ENCODE measurements around the gene MAB21L3.

Gene MAB21L3

DNA sequence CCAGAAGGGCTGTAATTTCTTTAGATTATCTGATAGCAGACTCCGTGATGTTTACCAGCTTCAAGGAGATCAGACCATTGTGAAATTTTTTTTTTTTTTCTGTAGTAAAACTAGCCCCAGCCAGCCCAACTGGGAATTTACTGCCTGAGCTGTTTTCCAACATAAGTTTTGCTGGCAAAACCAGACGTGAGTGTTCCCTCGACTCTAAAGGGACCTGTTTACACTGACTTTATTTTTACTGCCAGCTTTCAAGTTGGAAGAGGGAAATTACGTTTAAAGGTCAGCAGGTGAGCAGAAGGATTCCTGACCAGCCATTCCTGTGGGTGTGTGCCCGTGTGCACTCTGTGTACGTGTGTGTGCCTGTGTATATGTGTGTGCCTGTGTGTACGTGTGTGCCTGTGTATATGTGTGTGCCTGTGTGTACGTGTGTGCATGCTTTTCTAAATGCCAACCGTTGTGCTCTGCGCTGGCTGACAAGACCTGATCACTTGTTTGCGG lies 374 bp downstream of the MAB21L3 start:
- Histone ChIP-seq H3K27ac (ENCODE audit: low read depth, low read length) (no peak overlapping the region), H3K4me3 (ENCODE audit: low read length) (no peak overlapping the region), H3K9ac (ENCODE audit: low read depth, low read length) (no peak overlapping the region), H3K27me3 (ENCODE audit: insufficient read depth, low read length) (no peaks in the 10 kb centered on the region), H3K9me3 (ENCODE audit: insufficient read depth, low read depth, low read length) (no peaks in the 10 kb centered on the region), H3K36me3 (ENCODE audit: insufficient read depth, low read length) (no peaks in the 10 kb centered on the region), H3K4me1 (ENCODE audit: insufficient read depth, low read length) (peaks cover 8% of the 10 kb centered on the region; the same call in 1 of the 2 replicates)
- 88% methylated on average over 11 of the region's 11 CpGs for WGBS

DNA sequence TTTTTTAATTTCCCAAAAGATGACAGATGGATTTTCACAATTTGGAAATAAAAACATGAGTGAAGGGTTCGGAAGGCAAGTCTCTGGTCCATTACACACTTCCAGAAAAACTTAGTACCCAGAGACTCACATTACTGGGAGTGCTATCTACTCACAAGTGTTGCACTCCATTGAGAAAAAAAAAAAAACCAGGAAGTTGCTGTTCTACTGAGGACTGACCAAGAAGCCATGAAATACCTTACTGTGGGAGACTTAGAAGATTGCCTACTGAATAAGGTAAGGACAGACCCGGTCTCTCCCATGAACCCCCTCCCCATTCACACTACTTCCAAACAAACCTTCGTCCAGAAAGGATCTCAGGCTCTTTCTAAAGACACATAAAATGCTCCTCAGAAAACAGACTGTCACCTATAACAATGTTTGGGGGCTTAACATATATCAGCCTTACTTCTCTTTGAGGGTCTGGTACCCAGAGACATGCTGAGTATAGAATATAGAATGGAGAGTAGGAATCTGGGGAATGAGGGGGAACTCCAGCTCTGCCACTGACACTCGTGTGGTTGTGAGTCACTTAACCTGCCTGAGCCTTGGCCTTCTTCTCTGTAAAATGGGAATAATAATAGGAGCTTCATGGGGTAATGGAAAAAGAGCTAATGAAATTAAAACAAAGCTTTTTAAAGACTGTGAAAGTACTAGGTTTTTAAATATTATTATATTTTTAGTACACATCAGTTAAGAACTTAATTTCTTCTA lies 1.4 kb downstream of the MAB21L3 start:
- Histone ChIP-seq H3K4me1 (ENCODE audit: insufficient read depth, low read length) (peaks cover 8% of the 10 kb centered on the region; the same call in 1 of the 2 replicates), H3K9me3 (ENCODE audit: insufficient read depth, low read depth, low read length) (no peaks in the 10 kb centered on the region), H3K36me3 (ENCODE audit: insufficient read depth, low read length) (no peaks in the 10 kb centered on the region), H3K27ac (ENCODE audit: low read depth, low read length) (no peak overlapping the region), H3K27me3 (ENCODE audit: insufficient read depth, low read length) (no peaks in the 10 kb centered on the region), H3K9ac (ENCODE audit: low read depth, low read length) (no peak overlapping the region), H3K4me3 (ENCODE audit: low read length) (no peak overlapping the region)
- WGBS = 88% methylated on average over 4 of the region's 4 CpGs

DNA sequence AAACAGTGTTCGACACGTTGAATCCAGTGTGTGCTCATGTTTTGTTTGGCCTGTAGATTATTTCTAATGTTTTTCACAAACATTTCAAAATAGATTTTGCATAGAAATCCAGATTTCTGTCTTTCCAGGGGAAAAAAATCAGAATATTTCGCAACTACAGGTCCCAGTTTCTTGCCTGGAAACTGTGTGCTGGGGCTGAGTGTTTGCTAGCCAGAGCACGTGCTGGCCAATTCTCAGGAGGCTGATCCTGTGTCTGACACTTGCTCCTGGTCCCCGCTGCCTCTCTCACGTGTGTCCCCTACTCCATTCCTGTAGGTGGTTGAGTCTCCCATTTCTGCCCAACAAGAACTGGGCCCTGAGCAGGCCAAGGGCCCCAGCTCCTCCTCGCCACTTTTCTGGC lies 2.4 kb downstream of the MAB21L3 start:
- Histone ChIP-seq H3K27me3 (ENCODE audit: insufficient read depth, low read length) (no peaks in the 10 kb centered on the region), H3K9me3 (ENCODE audit: insufficient read depth, low read depth, low read length) (no peaks in the 10 kb centered on the region), H3K4me1 (ENCODE audit: insufficient read depth, low read length) (peaks cover 8% of the 10 kb centered on the region; the same call in 1 of the 2 replicates), H3K4me3 (ENCODE audit: low read length) (no peak overlapping the region), H3K27ac (ENCODE audit: low read depth, low read length) (no peak overlapping the region), H3K9ac (ENCODE audit: low read depth, low read length) (no peak overlapping the region), H3K36me3 (ENCODE audit: insufficient read depth, low read length) (no peaks in the 10 kb centered on the region)
- WGBS = 90% methylated on average over 5 of the region's 7 CpGs

DNA sequence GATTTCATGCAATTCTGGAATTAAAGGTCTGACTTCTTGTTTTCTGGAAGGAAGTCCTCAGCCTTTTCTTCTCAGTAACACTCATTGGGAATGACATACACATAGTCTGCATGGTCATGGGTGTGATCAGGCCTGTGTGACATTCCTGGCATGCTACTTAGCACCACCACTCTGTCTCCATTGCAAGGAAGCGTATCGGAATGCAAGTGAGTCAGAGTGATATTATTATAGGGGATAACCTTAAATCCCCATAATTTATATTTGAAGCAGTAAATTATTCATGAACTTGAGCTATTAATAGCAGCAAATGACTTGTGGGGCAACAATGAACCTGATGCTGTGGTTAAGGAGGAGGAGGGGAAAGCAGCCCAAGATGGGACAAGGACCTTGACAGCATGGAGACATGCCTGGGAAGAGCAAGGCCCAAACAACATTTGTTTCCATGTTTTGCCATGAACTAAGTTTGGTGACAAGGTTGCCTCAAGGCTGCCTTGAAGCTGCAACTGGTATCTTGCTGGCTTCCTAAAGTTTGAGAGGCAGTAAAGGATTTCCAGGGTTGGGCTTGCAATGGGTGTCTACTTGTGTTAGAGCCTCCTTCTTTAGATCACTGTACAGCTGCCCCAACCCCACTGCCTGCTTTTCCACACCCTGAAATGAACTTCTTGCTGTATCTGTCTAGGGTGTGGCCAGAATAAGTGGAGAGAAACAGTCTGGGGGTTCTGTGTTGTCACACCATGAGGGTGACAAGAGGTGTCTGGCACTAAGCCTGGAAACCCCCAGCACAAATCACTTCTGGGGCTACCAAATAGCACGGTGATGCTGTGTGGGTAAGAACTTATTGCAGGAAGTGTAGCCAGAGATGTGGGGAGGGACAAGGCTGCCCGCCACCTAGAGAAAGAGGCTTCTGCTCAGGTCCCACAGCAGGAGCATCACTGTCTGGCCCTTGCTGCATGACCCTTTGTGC lies 4.6 kb downstream of the MAB21L3 start:
- Histone ChIP-seq H3K27ac (ENCODE audit: low read depth, low read length) (no peak overlapping the region), H3K4me1 (ENCODE audit: insufficient read depth, low read length) (peaks cover 4% of the 10 kb centered on the region; the same call in 1 of the 2 replicates), H3K36me3 (ENCODE audit: insufficient read depth, low read length) (no peaks in the 10 kb centered on the region), H3K9ac (ENCODE audit: low read depth, low read length) (no peak overlapping the region), H3K27me3 (ENCODE audit: insufficient read depth, low read length) (no peaks in the 10 kb centered on the region), H3K4me3 (ENCODE audit: low read length) (no peak overlapping the region), H3K9me3 (ENCODE audit: insufficient read depth, low read depth, low read length) (no peaks in the 10 kb centered on the region)
- WGBS = 95% methylated on average over 2 of the region's 4 CpGs

DNA sequence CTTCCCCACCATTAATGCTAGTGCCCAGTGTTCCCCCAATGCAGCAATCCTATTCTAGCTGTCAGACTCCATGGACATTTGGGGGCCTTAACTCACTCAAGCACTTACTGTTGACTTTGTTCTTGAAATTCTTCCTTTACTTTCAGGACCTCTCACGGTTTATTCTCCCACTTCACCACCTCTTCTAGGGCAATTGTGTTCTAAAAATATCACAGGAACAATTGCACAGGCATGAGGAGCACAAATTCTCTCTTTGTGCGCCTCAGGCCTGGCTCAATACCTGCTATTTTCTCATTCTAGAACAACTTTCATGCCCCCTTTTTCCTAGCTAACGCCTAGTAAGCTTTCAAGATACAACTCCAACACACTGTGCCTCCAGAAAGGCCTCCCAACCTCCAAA lies 7.3 kb downstream of the MAB21L3 start:
- WGBS = 89% methylated on average over 3 of the region's 3 CpGs
- no peak overlapping the region for H3K27ac ChIP-seq (ENCODE audit: low read depth, low read length)
- no peaks in the 10 kb centered on the region for H3K4me1 ChIP-seq (ENCODE audit: insufficient read depth, low read length)
- no peaks in the 10 kb centered on the region for H3K9me3 ChIP-seq (ENCODE audit: insufficient read depth, low read depth, low read length)
- H3K36me3 ChIP-seq (ENCODE audit: insufficient read depth, low read length) = no peaks in the 10 kb centered on the region
- no peak overlapping the region for H3K4me3 ChIP-seq (ENCODE audit: low read length)
- no peaks in the 10 kb centered on the region for H3K27me3 ChIP-seq (ENCODE audit: insufficient read depth, low read length)
- no peak overlapping the region for H3K9ac ChIP-seq (ENCODE audit: low read depth, low read length)

DNA sequence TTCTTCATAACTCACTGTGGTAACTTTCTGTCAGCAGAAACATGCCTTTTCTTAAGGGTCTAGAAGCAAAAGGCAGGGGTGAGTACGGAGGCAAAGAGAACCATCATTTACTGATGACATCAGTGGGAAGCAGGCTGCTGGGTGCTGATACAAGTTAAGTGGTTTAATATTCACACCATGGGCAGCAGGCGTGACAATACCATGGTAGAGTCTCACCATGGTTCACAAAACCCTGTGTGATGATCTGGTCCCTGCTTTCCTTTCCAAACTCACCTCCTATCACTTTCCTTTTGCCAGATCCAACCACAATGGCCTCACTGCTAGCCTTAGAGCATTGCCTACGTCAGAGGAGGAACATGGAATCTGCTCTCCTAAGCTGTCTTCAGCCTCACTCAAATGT lies 8.7 kb downstream of the MAB21L3 start:
- H3K9me3 ChIP-seq (ENCODE audit: insufficient read depth, low read depth, low read length) = no peaks in the 10 kb centered on the region
- no peaks in the 10 kb centered on the region for H3K36me3 ChIP-seq (ENCODE audit: insufficient read depth, low read length)
- no peak overlapping the region for H3K27ac ChIP-seq (ENCODE audit: low read depth, low read length)
- H3K9ac ChIP-seq (ENCODE audit: low read depth, low read length) = no peak overlapping the region
- WGBS = 90% methylated on average over 3 of the region's 3 CpGs
- no peaks in the 10 kb centered on the region for H3K27me3 ChIP-seq (ENCODE audit: insufficient read depth, low read length)
- H3K4me3 ChIP-seq (ENCODE audit: low read length) = no peak overlapping the region
- H3K4me1 ChIP-seq (ENCODE audit: insufficient read depth, low read length) = no peaks in the 10 kb centered on the region

DNA sequence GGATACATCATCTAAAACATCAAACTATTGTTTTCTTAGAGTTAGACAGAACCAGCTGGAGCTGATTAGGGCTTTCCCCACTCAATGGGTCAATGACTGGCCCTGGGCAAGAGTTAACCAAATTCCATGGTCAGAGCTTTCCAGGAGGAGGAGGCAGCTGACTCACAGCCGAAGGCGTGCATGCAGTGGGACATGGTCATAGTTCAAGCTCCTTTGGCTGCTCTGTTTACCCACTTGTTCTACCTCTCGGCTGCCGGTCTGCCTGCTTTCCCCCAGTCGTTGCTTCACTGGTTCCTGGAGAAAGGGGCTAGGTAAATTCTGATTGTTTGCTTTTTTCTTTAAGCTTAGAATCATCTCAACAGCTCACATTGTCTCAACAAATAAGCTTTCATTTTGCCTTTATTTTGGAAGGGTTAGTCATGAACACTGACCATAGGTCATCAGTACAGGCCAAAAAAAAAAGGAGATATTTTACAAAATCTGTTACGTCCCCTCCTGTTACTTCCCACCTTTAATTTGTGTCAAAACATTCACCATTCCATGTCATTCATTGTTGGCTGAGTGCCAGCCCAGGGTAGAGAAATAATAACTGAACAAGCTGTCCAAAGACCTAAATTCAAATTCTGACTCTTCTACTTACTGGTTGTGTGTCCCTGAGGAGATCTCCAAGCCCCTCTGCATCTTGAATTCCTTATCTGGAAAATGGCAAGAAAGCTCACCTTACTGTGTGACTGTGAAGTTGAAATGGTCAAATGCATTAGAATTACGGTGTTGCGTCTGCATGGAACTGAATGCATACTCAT lies 12.0 kb downstream of the MAB21L3 start:
- no peak overlapping the region for H3K4me3 ChIP-seq (ENCODE audit: low read length)
- WGBS = 82% methylated on average over 8 of the region's 8 CpGs
- H3K27ac ChIP-seq (ENCODE audit: low read depth, low read length) = no peak overlapping the region

DNA sequence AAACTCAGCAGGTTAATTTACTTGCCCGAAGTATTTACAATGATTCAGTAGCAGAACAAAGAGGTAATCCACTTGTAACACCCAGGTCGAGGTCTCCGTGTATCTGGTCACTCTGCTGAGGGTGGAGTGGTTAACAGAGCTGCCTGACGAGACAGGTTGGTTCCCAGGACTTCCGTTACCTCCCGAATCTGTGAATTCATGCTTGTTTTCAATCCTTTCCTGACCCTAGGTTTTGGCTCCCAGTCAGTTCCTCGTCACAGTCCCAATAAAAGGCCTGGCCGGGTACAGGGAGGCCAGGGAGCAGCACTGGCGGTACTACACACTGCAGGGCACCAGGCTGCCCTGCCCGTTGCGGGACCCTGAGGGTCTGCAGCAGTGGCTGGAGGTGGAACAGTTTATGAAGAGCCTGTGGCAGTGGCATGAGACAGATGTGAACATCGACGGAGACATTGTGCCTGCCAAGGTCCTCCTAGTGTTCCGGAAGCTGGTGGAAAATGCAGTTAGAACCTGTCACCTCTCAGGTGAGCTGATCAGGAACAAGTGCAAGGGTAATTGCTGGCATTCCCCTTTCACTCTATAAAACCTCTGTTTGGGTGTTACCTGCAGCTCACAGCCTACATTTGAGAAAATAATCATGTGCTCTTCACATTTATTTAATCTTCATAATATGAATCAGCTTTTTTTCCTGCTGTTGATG lies 12.8 kb downstream of the MAB21L3 start:
- Histone ChIP-seq H3K4me1 (ENCODE audit: insufficient read depth, low read length) (no peaks in the 10 kb centered on the region), H3K27ac (ENCODE audit: low read depth, low read length) (no peak overlapping the region), H3K9ac (ENCODE audit: low read depth, low read length) (no peak overlapping the region), H3K27me3 (ENCODE audit: insufficient read depth, low read length) (no peaks in the 10 kb centered on the region), H3K36me3 (ENCODE audit: insufficient read depth, low read length) (no peaks in the 10 kb centered on the region), H3K4me3 (ENCODE audit: low read length) (no peak overlapping the region), H3K9me3 (ENCODE audit: insufficient read depth, low read depth, low read length) (no peaks in the 10 kb centered on the region)
- 95% methylated on average over 14 of the region's 14 CpGs for WGBS

More for the DNA sequence above, 12.0 kb downstream of the MAB21L3 start:
- Histone ChIP-seq H3K27me3 (ENCODE audit: insufficient read depth, low read length) (no peaks in the 10 kb centered on the region), H3K4me1 (ENCODE audit: insufficient read depth, low read length) (no peaks in the 10 kb centered on the region), H3K9ac (ENCODE audit: low read depth, low read length) (no peak overlapping the region), H3K36me3 (ENCODE audit: insufficient read depth, low read length) (no peaks in the 10 kb centered on the region), H3K9me3 (ENCODE audit: insufficient read depth, low read depth, low read length) (no peaks in the 10 kb centered on the region)

DNA sequence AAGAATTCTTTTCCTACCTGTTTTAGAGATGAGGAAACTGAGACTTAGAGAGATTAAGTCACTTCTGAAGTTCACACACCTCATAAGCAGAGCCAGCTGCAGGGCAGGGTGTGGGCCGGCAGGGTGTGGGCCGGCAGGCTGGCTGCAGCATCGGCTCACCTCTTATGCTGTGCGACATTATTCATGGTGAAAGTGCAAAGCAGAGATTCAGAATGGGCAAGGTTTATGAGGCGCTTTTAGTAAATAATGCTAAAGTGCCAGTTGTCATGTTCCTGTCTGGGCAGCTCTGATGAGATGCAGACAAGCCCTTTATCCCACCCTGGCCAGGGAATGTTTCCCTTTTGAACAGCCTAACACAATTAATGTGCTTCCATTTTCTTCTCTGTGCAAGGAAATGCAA lies 14.6 kb downstream of the MAB21L3 start:
- Histone ChIP-seq H3K4me3 (ENCODE audit: low read length) (no peak overlapping the region), H3K9ac (ENCODE audit: low read depth, low read length) (no peak overlapping the region), H3K4me1 (ENCODE audit: insufficient read depth, low read length) (no peaks in the 10 kb centered on the region), H3K9me3 (ENCODE audit: insufficient read depth, low read depth, low read length) (no peaks in the 10 kb centered on the region), H3K27me3 (ENCODE audit: insufficient read depth, low read length) (no peaks in the 10 kb centered on the region), H3K27ac (ENCODE audit: low read depth, low read length) (no peak overlapping the region), H3K36me3 (ENCODE audit: insufficient read depth, low read length) (no peaks in the 10 kb centered on the region)
- 93% methylated on average over 5 of the region's 5 CpGs for WGBS

DNA sequence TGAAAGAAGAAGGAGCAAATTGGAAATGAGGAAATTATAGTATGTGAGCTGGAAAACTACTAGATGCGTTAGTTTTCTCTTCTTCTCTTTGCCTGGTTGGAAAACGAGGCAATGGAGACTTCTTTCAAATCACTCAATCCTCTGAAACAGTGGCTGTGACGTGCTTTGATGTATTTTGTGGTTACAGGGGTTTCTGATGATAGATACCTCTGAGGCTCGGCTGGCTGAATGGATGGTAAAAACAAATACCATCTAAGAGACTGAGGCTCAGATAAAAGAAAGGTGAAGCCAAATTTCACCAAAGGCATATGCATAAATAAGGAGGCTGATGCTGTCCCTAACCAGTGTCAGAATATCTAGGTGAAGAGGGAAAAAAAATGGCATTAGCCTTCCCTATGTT lies 15.1 kb downstream of the MAB21L3 start:
- no peak overlapping the region for H3K4me3 ChIP-seq (ENCODE audit: low read length)
- H3K9me3 ChIP-seq (ENCODE audit: insufficient read depth, low read depth, low read length) = no peaks in the 10 kb centered on the region
- no peak overlapping the region for H3K9ac ChIP-seq (ENCODE audit: low read depth, low read length)
- H3K27ac ChIP-seq (ENCODE audit: low read depth, low read length) = no peak overlapping the region
- WGBS = 97% methylated on average over 3 of the region's 4 CpGs
- no peaks in the 10 kb centered on the region for H3K4me1 ChIP-seq (ENCODE audit: insufficient read depth, low read length)
- H3K36me3 ChIP-seq (ENCODE audit: insufficient read depth, low read length) = no peaks in the 10 kb centered on the region
- H3K27me3 ChIP-seq (ENCODE audit: insufficient read depth, low read length) = no peaks in the 10 kb centered on the region

All from HUES64 (cell line).